Mesenteric fat pad (tissue), 1 donor: Measurements from ENCODE around the gene SLX9. TPM values are rescaled to one million over a fixed set of nuclear protein-coding genes. Genes with fewer than 3 reads are reported as not detected.

ENCODE experiments used
- DNase-seq: peaks from one replicate; pipeline ENCODE4 v3.0.0-alpha.2; 2020; ENCODE audit warnings: low spot score
- long read RNA-seq: library from polyadenylated mRNA; unstranded; transcript quantifications from one replicate; pipeline ENCODE4 v2.0.0, GENCODE V29; 2020
- total RNA-seq: library from RNA; stranded (reverse); fragmentation: NEBNext Ultra II Directional; extraction: Animal tissue kit (Norgen Biotek cat#: 25700); gene quantifications from one replicate; pipeline ENCODE4 v1.2.1, GENCODE V29; 2021
- donor health status: DM: yes; HTN: yes; CAD: no.

SLX9 gene, protein sequence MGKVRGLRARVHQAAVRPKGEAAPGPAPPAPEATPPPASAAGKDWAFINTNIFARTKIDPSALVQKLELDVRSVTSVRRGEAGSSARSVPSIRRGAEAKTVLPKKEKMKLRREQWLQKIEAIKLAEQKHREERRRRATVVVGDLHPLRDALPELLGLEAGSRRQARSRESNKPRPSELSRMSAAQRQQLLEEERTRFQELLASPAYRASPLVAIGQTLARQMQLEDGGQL
- 31.8 TPM for total RNA-seq
- long read RNA-seq, partial matches to known transcripts, result 2 of 6 reads
- long read RNA-seq, other reads (novel, unspliced or antisense), result 3 of 6 reads

DNA sequence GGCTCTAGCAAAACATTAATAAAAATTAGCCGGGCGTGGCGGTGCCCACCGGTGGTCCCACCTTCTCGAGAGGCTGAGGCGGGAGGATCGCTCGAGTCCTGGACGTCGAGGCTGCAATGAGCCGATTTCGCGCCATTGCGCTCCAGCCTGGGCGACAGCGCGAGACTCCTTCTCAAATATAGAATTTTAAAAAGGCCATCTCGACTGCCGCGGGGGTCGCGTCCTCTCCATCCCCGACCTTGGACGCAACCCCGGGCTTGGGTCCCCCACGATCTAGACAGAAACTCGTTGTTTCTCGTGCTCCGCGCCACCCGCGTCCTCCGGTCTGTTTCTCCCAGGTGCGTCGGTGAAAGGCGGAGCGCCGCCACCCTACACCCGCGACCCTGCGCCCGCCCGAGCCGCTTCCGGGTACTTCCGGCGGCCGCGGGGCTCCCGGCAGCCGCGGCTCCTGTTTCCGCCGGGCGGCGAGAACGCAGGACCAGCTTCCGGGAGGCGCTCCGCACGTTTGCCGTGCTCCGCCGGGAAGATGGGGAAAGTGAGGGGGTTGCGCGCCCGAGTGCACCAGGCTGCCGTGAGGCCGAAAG lies at the start of gene SLX9:
Gene SLX9, plus strand, starts transcription at position 498 of the 584 bp plus-strand sequence. Its CDS starts 29 bp downstream, at position 527.
- DNase-seq, result no peak

DNA sequence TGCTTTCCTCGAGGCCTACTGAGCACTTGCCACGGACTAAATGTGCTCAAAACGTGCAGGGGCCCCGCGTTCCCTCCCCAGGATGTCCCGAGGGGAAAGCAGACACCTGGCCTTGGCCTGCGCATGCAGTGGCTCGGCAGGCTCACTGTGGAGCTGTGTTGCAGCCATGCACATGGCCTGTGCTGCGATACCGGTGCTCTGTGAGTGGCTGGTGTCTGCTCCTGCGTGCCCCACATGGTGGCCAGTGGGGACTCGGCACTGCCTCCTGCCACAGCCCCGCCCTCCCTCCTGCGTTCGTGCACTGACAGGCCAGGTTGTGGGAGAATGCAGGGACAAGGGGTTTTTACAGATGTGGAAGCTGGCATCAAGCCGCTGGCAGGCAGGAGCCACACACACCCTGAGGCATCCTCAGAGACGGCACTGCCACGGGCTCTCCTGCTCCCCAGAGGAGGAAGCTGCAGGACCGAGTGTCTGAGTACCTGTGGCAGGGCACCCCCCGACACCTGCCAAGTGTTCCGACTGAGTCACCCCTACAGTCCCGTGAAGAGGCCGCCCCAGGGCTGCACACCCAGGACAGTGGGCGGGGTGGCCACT lies 49.4 kb upstream of the SLX9 start:
- DNase-seq, result no peak

DNA sequence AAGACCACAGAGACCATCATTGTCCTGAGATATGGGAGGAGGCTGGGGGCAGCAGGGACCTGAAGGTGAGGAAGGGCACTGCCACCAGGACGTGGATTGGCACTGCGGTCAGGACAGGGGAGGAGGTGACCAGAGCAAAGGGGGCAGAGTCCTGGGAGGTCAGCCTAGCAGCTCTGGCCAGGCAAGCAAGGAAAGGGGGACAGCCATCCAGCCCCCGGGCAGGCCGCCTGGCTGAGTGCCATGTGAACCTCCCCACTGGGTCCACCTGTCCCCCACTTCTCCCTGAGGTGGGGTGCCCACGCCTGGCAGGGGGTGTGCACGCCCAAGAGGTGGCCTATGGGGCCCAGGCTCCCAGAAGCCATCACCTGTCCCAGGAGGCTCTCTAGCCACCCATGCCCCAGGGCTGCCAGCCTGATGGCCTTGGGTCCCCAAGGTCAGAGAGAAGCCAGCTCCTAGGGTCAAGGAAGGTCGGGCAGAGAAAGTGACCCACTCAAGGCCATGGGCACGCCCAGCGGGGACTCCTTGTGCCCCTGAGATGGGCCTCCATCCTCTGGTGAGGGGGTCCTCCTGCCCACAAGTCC lies 48.8 kb upstream of the SLX9 start:
- DNase-seq, result no peak

DNA sequence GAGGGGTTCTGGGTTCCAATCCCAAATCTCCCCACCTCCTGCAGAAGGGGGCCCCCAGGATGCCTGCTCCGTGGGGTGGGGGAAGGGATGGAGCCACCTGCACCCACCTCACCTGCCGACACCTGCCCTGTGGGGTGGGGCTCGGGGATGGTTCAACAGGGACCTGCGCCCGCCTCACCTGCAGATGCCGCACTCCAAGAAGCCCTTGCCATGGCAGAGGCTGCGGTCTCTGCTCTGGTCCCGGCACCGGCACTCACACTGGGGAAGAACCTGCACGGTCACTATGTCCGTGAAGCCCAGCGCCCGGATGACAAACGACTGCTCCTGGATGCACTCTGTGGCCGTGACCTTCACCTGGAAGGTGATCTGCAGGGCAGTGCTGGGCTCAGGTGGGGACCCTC lies 48.2 kb upstream of the SLX9 start:
- DNase-seq, result no peak

DNA sequence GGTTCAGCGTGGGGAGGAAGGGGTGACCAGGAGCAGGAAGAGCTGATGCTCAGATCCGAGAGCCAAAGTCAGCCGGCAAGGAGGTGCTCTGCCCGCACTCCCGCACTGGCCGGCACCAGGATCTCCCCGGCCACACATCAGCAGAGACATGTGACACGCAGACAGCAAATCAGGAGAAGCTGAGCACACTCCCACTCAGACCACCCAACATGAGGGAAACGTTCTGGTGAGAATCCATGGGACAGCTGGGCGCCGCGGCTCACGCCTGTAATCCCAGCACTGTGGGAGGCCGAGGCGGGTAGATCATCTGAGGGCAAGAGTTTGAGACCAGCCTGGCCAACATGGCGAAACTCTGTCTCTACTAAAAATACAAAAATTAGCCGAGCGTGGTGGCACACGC lies 47.7 kb upstream of the SLX9 start:
- no peak for DNase-seq

DNA sequence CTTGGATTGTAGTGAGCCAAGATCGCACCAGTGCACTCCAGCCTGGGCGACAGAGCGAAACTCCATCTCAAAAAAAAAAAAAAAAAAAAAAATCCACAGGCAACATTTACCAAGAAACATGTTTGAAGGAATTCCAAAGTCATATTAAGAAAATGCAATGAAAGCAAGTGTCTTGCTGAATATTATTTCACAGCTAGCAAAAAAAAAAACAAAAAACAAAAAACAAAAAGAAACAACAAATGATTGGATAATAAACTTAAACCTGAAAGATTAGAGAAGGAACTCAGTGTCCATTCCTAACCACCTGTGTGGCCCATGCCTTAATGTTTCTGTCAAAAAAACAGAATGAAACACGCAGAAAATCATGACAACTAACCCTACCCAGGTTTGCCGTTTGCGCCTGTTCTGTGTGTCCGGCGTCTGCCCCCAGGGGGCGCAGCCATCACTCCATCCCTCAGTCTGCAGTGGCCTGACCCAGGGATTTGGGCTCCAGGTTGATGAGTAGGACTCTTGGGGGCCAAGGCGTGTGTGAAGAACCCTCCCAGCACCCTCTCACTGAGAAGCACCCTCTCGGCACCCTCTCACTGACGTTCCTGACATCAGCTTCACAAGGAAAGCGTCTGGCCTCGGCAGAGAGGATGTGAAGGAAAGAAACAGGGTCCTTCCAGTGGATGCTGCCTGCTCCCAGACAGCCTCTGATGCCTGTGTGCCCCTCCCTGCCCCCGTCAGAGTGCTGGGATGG lies 47.1 kb upstream of the SLX9 start:
- no peak for DNase-seq

DNA sequence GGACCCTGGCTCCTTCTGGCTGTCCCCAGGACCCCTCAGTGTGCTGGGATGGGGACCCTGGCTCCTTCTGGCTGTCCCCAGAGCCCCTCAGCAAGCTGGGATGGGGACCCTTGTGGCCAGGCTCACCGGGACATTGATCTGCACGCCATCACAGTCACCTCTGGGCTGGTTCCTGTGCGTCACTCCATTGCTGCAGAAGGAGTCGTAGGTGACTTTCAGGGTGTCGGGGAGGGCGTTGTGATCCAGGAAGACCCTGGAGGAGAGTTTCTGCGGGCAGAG lies 46.6 kb upstream of the SLX9 start:
- DNase-seq, result no peak

DNA sequence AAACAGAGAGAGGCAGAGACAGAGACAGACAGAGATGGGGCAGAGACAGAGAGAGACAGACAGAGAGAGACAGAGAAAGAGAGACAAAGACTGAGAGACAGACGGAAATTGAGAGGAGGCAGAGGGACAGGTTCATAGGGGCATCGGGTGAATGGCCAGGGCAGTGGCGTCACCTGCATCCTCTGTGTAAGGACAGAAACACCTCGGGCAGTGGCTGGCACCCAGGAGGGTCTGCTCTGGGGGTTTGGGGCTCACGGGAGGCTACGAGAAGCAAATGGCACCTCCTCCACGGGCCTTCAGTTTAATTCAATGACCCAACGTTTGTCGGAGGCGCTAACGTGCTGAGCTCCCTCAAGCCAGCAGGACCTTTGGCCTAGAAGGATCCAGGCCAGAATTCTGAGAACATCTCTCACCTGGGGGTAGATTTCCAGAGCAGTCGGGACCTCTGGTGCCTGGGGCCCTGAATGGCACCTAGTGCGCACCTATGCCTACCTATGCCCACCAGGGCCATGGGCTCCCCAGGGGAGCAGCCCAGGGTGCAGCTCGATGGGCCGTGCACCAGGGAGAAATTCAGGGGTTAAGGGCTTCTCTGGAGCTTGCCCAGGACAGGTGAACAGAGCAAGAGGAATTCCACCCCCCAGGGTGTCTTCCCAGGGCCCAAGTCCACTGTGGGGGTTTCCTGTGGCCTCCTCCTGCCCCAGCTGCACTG lies 45.7 kb upstream of the SLX9 start:
- no peak for DNase-seq

DNA sequence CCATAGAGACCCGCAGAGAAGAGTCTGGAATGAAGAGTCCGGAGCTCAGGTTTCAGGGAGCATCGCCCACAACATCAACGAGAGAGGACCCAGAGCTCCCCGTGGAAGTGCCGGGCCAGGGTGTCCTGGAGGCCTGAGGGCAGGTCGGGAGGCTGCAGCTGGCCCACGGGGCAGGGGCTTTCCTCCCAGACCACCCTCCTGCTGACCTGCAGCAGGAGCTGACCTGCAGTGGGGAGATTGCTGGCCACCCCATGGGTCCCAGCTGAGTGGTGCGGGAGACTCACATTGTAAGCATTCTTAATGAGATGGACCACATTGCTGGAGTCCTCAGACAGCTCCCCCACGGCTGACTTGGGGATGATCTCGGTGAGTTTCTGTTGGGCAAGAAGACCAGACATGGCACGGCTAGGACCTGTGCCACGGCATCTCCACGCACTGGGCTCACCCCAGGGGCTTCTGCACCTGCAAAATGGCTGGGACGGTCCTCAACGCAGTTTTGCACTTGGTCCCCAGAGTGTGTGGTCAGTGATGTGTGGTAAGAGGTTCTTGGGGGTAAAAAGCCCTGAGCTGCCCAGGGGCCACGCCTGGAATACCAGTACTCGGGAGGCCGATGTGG lies 45.0 kb upstream of the SLX9 start:
- DNase-seq, result no peak

DNA sequence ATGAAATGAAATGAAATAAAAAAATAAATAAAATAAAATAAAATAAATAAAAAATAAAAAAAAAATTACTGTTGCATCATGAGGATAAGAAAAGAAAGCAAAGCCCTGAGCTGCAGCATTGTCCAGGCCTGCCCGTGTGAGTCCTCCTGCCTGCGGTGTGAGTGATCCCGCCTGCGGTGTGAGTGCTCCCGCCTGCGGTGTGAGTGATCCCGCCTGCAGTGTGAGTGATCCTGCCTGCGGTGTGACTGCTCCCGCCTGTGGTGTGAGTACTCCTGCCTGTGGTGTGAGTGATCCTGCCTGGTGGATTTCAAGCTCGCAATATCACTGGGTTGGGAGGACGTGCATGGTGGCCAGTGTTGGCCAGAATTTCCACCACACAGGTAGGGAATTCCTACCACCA lies 44.0 kb upstream of the SLX9 start:
- no peak for DNase-seq

DNA sequence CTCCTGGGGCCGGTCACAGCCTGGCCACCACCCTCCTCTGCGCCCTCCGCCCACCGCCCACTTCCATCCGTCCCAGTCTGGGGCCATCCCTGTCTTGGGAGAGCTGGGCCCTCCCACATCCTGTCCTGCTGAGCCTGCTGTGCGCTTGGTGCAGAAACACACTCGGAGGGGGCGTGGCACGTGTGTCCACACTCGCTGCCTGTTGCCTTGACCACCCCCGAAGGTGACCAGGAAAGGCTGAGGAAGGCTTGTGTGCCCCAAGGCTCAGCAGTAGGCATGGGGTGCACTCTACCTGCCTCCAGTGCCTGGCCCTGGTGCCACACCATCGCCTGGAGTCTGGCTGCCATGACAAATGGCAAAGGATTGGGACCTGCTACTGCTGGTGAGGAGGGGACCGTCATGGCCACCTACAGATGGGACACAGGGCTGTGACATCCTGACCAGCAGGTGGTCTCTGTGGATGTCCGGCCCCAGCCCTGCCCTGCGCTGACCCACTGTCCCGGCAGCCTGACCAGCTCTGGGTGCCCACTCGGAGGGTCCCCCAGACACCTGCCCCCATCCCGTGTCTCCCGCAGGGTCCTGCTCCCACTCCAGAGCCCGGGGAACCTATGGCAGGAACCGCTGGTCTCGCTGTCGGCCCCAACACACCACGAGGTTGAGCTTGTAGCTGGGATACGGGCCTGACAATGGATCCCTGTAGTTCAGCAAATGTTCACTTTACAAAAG lies 43.1 kb upstream of the SLX9 start:
- no peak for DNase-seq

DNA sequence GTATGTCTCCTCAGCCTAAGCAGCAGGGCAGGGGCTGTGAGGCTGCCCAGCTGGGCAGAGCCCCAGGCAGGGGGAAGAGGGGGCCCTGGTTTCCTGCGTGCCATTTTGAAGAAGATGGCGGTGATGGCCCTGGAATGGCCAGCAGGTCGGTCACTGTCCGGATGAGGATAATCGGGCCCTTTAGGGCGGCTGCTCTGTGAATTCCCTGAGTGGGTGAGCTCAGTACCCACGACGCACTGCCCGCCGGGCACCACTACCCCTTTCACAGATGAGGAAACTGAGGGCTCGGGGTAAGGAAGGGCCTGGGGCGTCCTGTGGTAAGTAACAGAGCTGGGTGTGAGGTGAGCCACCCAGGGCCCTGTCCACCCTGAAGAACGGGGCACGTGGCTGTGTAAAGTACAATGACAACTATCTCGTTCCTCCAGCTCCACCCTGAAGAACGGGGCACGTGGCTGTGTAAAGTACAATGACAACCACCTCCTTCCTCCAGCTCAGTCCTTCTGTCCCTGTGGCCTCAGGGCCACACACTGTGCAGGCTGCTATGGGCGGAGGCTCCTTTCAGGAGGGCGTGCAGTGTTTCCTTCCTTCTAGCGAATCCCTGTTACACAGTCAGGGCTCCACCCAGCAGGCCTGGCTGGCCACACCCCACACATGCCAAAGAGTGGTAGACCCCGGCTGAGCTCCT lies 42.4 kb upstream of the SLX9 start:
- DNase-seq, result no peak

DNA sequence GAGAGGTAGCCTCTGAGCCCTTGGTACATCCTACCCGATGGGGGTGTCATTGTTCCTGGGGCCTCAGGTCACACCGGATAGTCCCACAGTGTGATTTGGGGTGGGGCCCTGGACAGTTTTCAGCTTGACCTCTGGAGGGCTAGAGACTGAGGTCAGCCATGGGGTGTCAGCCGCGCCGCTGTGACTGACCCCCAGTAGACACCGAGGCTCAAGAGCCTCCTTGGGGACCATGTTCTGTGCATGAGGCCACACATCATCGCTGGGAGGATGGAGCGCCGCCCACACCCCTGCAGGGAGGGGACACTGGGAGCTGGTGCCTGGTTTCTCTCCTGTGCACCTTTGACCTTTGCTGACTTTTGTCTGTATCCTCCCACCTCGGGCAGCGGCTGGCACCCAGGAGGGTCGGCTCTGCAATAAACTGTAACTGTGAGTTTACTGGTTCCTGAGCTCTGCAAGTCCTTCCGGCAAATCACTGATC lies 41.8 kb upstream of the SLX9 start:
- DNase-seq, result no peak

DNA sequence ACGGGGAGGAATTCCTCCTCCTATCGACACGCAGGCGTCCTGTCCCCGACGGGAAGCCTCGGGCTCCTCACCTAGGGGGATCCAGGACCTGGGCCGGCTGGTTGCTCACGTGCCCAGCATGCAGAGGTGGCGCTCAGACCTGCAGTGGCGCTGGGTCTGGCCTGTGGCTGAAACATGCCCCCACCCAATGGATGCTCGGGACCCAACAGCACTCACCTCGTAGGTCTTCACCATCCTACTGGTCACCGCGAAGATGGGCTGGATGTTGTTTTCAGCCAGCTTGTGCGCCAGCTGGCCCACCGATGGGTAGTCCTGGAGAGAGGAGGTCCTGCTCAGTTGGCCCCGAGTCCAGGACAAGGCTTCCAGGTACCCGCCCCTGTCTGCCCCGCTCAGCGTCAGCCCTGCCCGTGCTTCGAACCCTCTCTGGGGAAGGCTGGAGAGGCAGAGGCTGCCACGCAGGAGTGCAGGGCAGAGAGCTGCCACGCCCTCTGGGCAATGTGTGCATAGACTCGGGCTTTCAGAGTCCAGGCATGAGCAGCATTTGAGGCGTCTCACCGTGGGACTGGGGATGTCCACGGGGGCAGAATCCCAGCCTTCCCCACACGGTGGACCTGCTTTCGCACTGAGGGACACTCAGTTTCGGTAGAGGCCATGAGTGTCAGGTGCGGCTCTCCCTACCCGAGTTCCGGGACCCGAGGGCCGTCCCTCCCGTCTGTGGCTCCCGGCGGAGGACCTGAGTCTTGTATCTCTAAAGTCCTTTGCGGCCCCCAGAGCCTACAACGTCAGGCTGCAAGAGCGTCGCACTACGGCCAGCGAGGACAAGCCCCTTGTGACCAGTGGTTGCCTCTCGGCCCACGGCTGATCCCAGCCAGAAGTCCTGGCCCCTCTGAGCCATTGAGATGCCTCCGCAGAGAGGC lies 40.7 kb upstream of the SLX9 start:
- DNase-seq, result no peak

DNA sequence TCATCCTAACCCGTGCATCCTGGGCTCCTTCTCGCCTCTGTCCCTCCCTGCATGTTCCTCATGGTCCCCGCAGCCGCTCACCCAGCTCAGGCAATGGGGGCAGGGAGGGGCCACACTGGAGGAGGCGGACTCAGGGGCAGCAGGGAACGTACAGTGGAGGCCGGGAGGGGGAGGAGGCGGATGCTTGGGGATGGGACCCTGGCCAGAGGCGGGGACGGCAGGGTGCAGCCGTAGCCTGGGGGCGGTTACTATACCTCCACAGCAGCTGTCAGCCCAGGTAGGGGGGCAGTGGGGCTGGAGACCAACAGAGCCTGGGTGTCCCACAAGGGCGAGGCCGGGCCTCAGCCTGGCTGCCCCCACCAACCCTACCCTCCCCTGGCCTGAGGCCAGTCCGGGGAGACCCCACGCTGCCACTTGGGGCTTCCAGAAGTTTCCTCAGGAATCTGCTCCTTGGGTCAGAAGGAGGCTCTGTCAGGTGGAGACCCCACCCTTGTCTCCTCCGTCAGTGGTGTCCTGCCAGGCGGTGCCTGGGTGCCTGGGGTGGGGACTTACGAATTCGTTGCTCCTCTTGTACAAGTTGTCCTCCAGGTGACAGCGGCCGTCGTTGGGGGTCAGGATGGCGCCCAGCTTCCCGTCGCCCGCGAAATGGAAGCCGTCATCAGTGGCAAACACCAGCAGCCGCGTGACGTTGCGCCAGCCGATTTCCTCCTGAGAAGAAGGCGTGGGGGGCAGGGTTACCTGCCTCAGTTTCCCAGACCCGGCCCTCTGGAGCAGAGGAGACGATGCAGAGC lies 39.9 kb upstream of the SLX9 start:
- DNase-seq, result no peak

DNA sequence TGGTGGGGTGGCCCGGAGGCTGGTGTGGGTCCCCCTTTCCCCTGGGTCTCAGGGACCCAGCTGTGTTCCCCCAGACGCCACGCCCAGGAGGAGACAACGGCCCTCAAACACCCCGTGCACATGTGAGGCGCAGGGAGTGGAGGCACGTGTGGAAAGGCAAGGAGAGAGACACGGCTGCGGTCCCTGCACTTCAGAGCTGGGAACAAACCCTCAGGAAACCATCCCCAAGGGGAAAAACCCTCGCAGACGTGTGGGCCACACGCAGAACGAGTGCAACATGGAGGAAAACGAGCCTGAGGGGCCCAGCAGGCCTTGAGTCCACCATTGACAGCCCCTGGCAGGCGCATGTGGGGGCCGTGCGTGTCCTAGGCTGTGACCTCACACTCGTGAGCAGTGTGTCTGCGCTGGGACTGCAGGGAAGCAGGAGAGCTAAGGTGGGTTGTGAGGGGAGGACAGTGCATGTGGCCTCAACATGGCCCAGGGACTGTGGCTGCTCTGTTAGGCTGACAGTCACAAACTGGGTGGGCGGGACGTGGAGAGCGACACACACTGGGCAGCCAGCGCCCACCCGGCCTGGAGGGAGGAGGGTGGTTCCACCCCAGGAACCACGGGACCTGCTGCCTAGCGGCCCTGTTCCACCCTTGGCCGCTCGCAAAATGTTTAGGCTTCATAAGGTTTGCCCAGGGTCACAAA lies 39.1 kb upstream of the SLX9 start:
- no peak for DNase-seq
